ENCODE results near the gene CPED1.
"Not testable (repeated sequence)": the region's sequence is repeated elsewhere in the genome, so short reads cannot be mapped to it uniquely, and the experiment has no call there.

The CPED1 gene

GRCh38 chr7:121288894-121289293 is 300.4 kb downstream of the CPED1 start:
- no peak for DNase-seq (ENCODE audit: low read depth)

GRCh38 chr7:121289930-121290329 is 301.4 kb downstream of the CPED1 start:
- not testable (repeated sequence) for DNase-seq (ENCODE audit: low read depth)

- no peak for DNase-seq (ENCODE audit: low read depth)
Measured at GRCh38 chr7:121294448-121294992, 306.0 kb downstream of the CPED1 start.

GRCh38 chr7:121297843-121298242 is 309.3 kb downstream of the CPED1 start:
- DNase-seq (ENCODE audit: low read depth) = no peak

- no peak for DNase-seq (ENCODE audit: low read depth)
Measured at GRCh38 chr7:121298831-121299239, 310.3 kb downstream of the CPED1 start.

GRCh38 chr7:121300685-121301420 is 312.3 kb downstream of the CPED1 start:
- DNase-seq (ENCODE audit: low read depth) = no peak

- no peak for DNase-seq (ENCODE audit: low read depth)
Measured at GRCh38 chr7:121301446-121302213, 313.1 kb downstream of the CPED1 start.

- DNase-seq (ENCODE audit: low read depth) = no peak
Measured at GRCh38 chr7:121302214-121302745, 313.8 kb downstream of the CPED1 start.

- DNase-seq (ENCODE audit: low read depth) = no peak
Measured at GRCh38 chr7:121303422-121304101, 315.1 kb downstream of the CPED1 start.

GRCh38 chr7:121304102-121304658 is 315.7 kb downstream of the CPED1 start:
- DNase-seq (ENCODE audit: low read depth) = no peak

GRCh38 chr7:121305109-121305508 is 316.6 kb downstream of the CPED1 start:
- DNase-seq (ENCODE audit: low read depth) = no peak

GRCh38 chr7:121306565-121306964 is 318.1 kb downstream of the CPED1 start:
- no peak for DNase-seq (ENCODE audit: low read depth)

- DNase-seq (ENCODE audit: low read depth) = no peak
Measured at GRCh38 chr7:121307021-121307574, 318.6 kb downstream of the CPED1 start.

- no peak for DNase-seq (ENCODE audit: low read depth)
Measured at GRCh38 chr7:121313220-121313792, 324.8 kb downstream of the CPED1 start.

GRCh38 chr7:121313793-121314676 is 325.5 kb downstream of the CPED1 start:
- no peak for DNase-seq (ENCODE audit: low read depth)

- DNase-seq (ENCODE audit: low read depth) = not testable (repeated sequence)
Measured at GRCh38 chr7:121315170-121315569, 326.7 kb downstream of the CPED1 start.

- no peak for DNase-seq (ENCODE audit: low read depth)
Measured at GRCh38 chr7:121322460-121322859, 333.9 kb downstream of the CPED1 start.

- DNase-seq (ENCODE audit: low read depth) = no peak
Measured at GRCh38 chr7:121323515-121324302, 335.2 kb downstream of the CPED1 start.

GRCh38 chr7:121327671-121328070 is 339.2 kb downstream of the CPED1 start:
- no peak for DNase-seq (ENCODE audit: low read depth)
